ENCODE measurements around the gene ASB5. TPM values are rescaled to one million over a fixed set of nuclear protein-coding genes. Genes with fewer than 3 reads are reported as not detected.
A peak's percentile ranks its signal among the peaks of the same experiment; 100 is the strongest.

The ASB5 gene
- total RNA-seq, 1 experiment from 2014 or later, result not detected

- POLR2A ChIA-PET, result no interaction called here
These were observed 83.0 kb downstream of the ASB5 start for GRCh38 chr4:176186067-176186466.

GRCh38 chr4:176185051-176185450 is 84.0 kb downstream of the ASB5 start:
- DNase-seq (ENCODE audit: unreplicated experiment), result peak; percentile 70
- no TSS peak for BruUV-seq (replicated peaks)
- ChIA-PET POLR2A (interaction anchor here (0.9 to 1.0 kb wide), 2 partner anchors 10 to 25 kb away, joined by 4 to 5 read pairs; no protein-coding TSS in a partner anchor), CTCF (interaction anchor here (0.7 to 1.1 kb wide), 3 partner anchors 11 to 140 kb away, joined by 3 to 4 read pairs (median 3); partner anchors contain the start of gene SPATA4)
- no peaks in the 10 kb centered on the region for H3K9me3 Mint-ChIP-seq (ENCODE audit: unreplicated experiment)
- intact Hi-C loops (cut with micrococcal nuclease), result loop anchor here (1.0 kb wide), 1 partner anchor 89 kb away; no protein-coding TSS in a partner anchor
- TF ChIP-seq, protein P1, sequence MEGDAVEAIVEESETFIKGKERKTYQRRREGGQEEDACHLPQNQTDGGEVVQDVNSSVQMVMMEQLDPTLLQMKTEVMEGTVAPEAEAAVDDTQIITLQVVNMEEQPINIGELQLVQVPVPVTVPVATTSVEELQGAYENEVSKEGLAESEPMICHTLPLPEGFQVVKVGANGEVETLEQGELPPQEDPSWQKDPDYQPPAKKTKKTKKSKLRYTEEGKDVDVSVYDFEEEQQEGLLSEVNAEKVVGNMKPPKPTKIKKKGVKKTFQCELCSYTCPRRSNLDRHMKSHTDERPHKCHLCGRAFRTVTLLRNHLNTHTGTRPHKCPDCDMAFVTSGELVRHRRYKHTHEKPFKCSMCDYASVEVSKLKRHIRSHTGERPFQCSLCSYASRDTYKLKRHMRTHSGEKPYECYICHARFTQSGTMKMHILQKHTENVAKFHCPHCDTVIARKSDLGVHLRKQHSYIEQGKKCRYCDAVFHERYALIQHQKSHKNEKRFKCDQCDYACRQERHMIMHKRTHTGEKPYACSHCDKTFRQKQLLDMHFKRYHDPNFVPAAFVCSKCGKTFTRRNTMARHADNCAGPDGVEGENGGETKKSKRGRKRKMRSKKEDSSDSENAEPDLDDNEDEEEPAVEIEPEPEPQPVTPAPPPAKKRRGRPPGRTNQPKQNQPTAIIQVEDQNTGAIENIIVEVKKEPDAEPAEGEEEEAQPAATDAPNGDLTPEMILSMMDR (IDR thresholded peaks at IDR 0.05; ENCODE audit: unreplicated experiment), result no peak
- no peaks in the 10 kb centered on the region for H3K27me3 Mint-ChIP-seq (ENCODE audit: insufficient read depth, unreplicated experiment)
- no peaks in the 10 kb centered on the region for H3K36me3 Mint-ChIP-seq (ENCODE audit: insufficient read depth, unreplicated experiment)
- H3K4me1 Mint-ChIP-seq (ENCODE audit: insufficient read depth, unreplicated experiment), result peaks cover 10% of the 10 kb centered on the region
- H3K27ac Mint-ChIP-seq (ENCODE audit: low read depth, unreplicated experiment), result peak overlapping the region; percentile 37
- H3K4me3 Mint-ChIP-seq (ENCODE audit: unreplicated experiment), result no peak overlapping the region

More at GRCh38 chr4:176186067-176186466, 83.0 kb downstream of the ASB5 start:
- H3K4me3 Mint-ChIP-seq (ENCODE audit: unreplicated experiment), result no peak overlapping the region
- H3K4me1 Mint-ChIP-seq (ENCODE audit: insufficient read depth, unreplicated experiment), result peaks cover 10% of the 10 kb centered on the region
- H3K27ac Mint-ChIP-seq (ENCODE audit: low read depth, unreplicated experiment), result no peak overlapping the region
- intact Hi-C loops (cut with micrococcal nuclease), result no loop called here
- TF ChIP-seq, protein P1 (IDR thresholded peaks at IDR 0.05; ENCODE audit: unreplicated experiment), result no peak
- no peak for DNase-seq (ENCODE audit: unreplicated experiment)
- CTCF ChIA-PET, result no interaction called here
- H3K36me3 Mint-ChIP-seq (ENCODE audit: insufficient read depth, unreplicated experiment), result no peaks in the 10 kb centered on the region
- H3K9me3 Mint-ChIP-seq (ENCODE audit: unreplicated experiment), result no peaks in the 10 kb centered on the region
- BruUV-seq (replicated peaks), result no TSS peak
- no peaks in the 10 kb centered on the region for H3K27me3 Mint-ChIP-seq (ENCODE audit: insufficient read depth, unreplicated experiment)

Other genes with a start within 250 kb of the ASB5 start
- 1.3 and 1.5 TPM in 2 replicates for gene WDR17, start 203.4 kb downstream of the ASB5 start, total RNA-seq (2022)
- gene SPATA4, start 73.6 kb downstream of the ASB5 start, total RNA-seq (2022), result 0.21 and 0.44 TPM in 2 replicates
- gene SPCS3, start 50.7 kb upstream of the ASB5 start, total RNA-seq (2022), result 126 and 169 TPM in 2 replicates